Fibroblast of upper back skin (primary cell): ENCODE data around the gene JAG1.

Experiments
- DNase-seq: peaks from one replicate; pipeline ENCODE4 v3.0.0-alpha.2; 2013

JAG1 gene

DNA sequence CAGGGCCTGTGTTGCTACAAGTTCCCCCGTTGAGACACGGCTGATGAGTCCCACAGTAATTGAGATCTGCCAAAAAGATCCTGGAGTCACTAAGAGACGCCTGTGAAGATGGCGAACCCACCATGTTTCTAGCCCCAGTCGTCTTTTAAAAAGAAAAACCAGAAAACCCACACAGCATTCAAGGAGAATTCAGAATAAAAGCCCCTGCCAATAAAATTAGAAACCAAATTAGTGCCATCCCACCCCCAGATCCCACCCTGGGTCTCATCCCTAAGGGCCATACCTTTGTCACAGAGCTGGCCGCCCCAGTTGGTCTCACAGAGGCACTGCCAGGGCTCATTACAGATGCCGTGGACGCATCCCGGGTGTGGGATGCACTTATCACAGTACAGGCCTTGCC lies 21.6 kb downstream of the JAG1 start:
- DNase-seq: no peak

DNA sequence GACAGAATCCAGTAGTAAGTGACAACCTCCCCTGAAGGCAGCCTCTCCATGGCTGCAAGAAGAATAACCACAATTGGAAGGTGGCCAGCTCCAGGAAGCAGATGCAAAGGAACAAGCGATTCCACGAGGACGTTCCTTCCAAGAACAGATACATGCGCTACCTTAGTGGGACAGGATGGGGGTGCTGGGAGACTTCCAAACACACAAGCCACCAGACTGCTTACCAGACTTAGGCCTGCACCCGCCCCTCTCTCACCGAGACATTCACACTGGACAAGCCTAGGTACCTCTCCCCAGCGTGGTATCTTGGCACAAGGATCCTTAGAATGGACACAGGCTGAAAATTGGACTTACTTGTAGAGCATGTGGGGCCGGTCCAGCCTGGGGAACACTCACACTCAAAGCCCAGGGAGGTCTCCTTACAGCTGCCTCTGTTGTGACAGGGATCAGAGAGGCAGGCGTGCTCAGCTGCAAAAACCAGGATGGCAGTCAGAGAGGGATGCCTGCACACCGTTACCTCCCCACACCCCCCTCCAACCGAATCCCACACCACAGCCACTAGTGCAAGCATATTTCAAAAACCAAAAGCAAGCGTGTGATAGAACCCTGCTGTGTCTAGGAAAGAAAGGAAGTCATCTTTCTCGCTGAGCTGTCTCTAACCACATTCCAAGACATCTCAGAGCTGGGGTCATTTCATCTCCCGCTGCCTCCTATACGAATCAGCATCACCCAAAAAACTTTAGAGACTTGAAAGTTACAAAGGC lies 22.4 kb downstream of the JAG1 start:
- peak; percentile 91 for DNase-seq

DNA sequence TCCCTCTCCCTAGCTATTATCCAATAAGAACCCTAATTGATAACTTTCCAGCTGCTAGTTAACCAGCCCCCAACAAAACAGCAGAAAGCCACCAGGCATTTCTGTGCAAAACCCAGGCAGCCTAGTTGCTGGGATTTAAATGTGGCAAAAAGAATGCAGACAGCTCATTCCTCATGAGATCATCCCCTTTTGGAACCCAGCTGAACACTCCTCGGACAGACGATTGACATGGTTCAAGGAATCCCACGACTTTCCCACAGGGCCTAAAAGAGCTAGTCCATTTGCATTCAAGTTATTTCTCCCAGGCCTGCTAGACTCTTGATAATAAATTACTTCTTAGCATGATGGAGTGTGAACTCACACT lies 24.0 kb downstream of the JAG1 start:
- DNase-seq: peak; percentile 76

DNA sequence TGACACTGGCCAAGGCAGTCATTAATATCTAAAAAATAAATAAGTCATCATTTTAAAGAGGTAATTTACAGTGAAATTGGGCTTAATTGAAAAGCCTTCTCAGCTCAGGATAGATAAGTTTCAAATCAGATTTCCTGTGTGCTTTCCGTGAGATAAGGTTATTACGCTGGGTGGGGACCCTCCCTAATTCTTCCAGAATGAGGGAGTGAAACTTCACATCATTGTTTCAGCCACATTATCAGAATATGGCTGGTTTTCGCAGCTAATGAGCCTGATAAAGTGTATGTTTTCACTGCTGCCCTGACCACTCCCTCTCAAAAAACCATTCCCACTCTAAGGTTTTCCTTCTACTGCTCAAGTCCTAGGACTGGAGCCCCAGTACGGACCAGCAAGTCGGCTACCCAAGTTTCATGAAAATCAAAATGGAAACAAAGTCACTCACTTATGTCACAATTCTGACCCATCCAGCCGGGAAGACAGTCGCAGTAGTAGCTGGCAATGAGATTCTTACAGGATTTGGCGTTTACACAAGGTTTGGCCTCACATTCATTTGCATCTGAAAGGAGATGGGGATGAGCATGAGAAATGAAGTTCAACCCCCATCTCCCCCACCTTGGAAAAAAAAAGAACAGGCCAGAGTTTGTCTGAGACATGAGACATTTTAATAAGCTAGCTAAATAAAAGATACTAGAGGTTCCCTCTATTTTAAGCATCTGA lies 24.6 kb downstream of the JAG1 start:
- DNase-seq: no peak

DNA sequence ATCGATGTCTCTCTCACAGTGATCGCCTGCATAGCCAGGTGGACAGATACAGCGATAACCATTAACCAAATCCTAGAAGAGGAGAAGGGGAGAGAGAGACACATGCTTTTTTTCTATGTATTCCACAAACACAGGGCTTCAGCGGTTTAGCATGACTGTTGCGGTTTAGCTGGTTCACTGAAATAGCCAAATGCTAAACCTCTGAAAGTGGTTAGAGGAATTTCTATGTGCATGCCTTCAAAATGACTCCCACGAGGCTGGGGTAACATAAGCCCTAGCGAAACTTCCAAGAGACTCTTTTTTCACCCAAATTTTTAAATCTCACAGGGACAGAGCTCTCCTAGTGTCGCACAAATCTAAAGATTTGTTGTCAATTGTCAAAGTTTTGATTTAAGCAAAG lies 25.1 kb downstream of the JAG1 start:
- peak; percentile 96 for DNase-seq

DNA sequence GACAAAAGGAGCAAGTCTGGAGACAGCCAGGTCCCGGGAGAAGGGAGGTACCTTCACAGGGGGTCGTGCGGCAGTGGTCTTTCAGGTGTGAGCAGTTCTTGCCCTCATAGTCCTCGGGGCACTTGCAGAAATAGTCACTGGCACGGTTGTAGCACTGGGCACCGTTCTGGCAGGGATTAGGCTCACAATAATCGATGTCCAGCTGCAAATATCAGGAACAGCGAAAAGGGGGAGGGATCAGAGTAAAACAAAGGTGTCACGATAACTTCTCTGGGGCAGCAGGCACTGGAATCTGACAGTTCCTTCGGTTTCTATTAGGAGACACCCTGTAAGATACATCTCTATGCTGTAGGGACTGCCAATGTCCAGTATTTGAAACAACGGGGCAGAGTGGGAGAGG lies 25.9 kb downstream of the JAG1 start:
- no peak for DNase-seq

DNA sequence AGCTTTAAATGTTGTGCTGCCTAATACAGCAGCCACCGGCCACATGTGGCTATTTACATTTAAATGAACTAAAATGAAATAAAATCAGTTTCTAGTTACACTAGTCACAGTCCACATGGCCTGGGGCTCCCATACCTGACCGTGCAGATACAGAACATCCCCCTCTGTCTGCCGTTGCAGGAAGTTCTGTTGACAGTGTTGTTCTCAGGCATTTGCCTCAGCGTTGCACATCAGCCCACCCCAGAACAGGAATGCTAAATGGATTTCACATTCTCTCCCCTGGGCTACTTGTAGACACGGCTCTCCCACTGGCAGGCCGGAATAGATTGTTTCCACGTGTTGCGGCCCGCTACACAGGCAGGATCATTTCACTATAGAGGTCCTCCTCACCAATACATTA lies 26.3 kb downstream of the JAG1 start:
- DNase-seq: peak; percentile 74

DNA sequence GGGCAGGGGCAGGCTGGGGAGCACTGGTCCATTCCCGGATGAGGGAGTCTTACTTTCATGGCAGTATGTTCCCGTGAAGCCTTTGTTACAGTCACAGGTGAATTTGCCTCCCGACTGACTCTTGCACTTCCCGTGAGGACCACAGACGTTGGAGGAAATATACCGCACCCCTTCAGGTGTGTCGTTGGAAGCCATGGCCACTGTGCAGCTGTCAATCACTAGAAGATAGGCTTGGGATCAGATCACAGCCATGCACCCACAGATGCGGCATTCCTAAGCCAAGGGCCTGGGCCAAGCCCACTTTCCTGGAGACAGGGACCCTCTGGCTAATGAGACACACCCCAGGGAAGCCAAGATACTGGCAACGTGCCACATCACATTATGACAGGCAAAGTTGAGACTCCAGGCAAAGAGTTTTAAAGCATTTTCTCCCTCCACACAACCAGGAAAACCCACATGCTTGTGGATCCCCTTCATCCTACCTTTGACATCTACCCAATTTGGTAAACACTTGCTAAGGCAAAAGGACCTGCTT lies 26.8 kb downstream of the JAG1 start:
- no peak for DNase-seq

DNA sequence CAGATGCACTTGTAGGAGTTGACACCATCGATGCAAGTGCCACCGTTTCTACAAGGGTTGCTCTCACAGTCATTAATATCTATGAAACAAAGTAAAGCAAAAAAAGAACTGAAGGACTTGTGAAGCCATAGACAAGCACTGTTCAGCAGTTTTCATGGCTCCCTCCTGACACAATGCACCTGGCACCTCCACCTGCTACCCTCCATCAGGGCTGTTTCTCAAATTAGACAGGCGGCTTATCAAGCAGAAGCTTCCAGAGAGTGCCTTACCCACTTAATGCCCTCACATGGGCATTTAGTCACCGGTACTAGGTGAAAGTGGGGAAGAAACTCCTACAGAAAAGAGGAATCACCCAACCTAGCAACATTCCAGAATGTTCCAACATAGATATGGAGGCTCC lies 27.8 kb downstream of the JAG1 start:
- no peak for DNase-seq

DNA sequence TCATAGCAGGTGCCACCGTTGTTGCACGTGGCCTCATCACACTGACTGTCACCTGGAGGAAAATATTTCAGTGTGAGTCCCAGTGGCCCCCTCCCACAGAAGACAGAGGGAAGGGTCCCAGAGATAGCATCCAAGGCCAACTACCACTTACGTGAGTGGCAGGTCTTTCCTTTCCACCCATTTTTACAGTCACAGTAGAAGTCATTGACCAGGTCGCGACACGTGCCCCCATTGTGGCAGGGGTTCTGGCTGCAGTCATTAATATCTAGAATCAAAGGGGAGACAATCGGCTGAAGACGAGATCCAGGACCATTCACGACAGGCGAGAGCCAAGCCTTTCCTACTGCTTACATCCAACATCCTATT lies 28.6 kb downstream of the JAG1 start:
- no peak for DNase-seq

DNA sequence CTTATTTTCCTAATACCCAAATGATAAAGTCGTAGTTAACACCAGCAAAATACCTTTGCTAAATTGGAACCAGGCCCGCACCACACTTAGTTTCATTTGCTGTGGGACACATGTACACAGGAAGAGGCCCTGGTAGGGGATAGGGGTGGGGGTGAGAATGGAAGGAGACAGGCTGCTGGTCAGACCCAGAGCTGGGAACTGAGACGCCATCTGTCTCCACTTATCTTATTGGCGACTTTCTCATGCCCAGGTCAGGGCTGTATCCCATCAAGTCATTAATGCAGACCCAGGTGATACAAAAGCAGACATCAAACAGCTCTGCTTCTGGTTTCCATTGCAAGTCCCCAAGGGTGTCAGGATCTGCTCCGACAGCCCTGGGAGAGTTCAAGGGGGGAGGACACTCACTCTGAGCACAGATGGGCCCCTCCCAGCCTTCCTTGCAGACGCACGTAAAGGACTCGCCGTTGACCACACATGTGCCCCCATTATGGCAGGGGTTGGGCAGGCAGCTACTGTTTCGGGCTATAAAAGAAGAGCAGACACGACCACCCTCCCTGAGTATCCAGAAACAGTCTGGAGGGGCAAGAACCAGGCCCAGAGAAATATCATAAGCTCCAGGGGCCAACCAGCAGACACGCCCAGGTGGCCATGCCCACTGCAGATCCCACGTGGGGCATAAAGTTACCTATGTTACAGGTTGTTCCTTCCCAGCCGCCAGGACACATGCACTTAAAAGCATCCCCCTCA lies 29.2 kb downstream of the JAG1 start:
- DNase-seq: peak; percentile 42

DNA sequence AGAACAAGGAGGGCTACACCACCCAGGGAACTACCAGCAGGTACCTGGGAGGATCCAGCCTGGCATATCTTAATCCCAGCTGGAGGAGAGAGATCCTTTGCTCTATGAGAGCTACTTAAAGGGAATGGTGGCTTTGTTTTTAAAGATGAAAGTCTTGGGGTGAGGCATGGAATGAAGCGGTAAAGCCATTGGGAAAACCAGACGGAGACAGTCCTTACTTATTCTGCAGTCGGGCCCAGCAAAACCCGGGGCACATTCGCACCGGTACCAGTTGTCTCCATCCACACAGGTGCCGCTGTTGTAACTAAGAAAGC lies 30.3 kb downstream of the JAG1 start:
- no peak for DNase-seq

DNA sequence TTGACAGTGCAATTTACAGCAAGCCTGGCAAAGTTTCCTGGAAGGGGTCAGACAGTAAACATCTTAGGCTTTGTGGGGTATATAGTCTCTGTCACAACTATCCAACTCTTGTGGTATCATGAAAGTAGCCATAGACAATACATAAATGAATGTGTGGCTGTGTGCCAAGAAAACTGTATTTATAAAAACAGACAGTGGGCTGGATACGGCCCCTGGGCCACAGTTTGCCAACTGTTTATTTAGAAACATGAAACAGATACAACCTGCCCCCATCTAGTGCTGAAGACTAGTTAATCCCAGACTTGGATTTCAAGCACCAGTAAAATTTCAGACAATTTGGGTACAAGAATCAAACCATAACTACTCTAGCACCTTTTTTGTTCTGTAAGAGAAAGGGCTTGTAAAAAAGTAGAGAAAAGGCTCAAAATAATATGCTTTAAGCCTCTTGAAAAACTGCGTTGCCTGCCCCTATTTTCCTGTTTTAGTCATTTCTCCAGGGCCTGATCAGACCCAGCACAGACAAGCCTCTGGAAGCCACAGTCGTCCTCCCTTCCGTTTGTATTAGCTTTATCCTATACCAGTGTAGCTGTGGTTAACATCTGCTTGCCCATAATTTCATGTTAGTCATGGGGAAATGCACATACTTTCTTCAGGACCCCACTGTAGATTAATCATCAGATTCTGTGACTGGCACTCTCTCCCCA lies 30.8 kb downstream of the JAG1 start:
- DNase-seq: peak; percentile 64

DNA sequence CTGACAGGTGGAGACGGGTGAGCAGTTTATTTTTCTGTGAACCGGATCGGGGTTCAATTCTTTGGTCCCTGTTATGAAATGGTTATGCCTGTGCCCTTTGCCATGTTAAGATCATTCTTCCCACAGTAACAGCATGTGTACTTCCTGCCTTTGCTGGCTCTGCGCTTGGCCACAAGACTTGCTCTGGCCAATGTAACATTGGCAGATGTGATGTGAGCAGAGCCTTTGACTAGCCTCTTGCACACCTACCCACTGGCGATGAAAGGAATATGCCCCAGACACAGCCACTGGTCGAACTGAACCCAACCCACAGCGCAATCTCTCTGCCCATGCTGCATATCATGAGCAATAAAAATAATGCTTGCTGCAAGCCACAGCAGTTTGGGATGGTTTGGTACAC lies 31.9 kb downstream of the JAG1 start:
- no peak for DNase-seq

DNA sequence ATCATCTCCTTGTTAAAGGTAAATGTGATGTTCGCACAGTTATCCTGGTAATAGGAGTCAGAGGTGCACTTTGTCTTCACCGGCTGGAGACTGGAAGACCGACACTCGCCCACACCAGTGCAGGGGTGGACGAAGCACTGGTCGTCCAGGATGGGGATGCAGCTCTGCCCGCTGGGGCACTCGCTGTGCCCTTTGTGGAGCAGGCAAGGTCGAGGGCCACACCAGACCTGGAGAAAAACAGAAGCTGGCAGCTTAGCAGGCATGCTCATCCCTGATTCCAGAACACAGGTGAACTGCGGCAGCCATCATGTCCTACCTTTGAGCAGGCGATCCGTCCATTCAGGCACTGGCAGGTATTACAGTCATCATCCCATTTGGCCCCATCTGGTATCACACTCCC lies 32.3 kb downstream of the JAG1 start:
- DNase-seq: no peak

DNA sequence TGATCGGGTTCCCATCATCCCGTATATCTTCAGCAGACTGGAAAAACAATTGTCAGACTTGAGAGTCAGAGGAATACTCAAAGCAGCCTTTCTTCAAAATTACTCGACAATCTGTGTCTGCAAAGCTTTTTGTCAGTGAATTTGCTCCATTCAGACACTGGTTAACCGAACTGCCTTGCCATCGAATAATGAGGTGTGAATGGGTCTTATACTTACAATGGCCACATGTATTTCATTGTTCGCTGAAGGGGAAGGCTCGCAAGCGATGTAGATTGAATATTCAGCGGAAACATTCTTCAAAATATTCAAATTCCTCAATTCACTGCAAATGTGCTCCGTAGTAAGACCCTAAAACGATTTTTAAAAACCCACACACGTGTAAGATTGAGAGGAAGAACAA lies 32.9 kb downstream of the JAG1 start:
- no peak for DNase-seq

DNA sequence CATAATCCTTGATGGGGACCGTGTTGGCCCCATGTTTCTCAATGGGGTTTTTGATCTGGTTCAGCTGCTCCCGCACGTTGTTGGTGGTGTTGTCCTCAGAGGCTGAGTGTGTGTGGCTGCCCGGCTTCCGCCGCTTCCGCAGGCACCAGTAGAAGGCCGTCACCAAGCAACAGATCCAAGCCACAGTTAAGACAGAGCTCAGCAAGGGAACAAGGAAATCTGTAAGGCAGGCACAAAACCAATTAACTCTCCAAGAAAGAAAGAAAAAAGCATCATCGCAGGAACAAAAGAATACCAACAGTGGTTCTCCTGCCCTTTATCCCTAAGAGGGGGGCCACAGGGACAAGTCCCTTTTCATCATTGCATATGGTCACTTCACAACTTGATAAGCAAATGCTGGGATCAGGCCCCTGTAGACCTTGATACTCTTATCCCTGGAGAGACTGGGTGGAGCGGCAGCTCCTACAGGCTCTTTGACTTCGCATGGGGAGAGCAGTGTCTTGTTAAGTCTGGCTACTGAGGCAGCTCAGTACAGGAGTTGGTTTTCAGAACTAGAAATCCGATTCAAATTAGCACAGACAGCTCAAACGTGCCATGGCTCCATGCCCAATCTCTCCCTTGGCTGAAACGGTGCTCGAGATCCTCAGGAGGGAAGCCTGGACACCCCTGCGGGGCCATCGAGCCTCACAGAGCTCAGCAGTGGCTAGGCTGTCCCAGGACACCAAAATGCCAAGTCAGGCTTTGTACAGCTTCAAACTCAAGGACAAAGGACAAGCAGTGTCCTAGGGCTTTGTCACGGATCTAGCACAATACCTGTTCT lies 33.9 kb downstream of the JAG1 start:
- no peak for DNase-seq

DNA sequence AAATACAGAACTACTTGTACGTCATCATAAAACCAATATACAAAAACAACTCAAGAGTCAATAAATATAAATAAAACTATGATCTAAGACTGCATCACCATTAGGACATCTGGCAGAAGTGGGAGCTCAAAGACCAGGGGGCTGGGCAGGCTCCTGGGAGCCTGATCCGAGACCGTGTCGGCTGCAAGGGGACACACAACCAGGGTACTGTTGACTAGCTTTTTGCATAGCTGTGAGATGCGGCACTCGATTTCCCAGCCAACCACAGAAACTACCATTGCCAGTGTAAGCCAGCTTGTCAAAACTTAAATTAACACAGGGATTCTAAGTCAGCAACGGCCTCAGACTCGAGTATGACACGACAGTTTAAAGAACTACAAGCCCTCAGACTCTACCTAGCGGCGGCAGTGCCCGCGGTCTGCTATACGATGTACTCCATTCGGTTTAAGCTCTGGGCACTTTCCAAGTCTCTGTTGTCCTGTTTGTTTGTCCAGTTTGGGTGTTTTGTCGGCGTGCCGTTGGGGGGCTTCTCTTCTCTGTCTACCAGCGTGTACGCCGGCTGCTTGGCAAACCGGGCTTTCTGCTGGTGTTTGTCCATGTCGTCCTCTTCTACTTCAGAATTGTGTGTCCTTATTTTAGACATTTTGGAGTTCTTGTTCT lies 34.6 kb downstream of the JAG1 start:
- DNase-seq: no peak

DNA sequence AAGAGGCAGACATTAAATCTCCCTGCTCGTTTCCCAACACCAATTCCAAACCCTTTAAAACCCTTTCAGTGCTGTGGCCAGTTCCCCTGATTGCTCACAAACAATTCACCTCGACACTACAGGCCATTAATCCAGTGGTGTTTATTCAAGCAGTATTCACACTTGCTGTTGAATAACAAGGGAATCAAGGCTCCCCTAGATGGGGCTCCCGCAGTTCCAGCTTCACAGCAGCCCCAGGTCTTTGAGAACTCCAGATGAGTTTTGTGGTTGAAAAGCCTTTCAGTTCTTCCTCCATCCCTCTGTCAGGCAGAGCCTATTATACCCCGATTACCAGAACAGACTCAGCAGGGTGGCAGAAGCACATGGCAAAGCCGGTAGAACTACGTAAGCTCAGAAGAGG lies 36.2 kb downstream of the JAG1 start:
- DNase-seq: no peak

DNA sequence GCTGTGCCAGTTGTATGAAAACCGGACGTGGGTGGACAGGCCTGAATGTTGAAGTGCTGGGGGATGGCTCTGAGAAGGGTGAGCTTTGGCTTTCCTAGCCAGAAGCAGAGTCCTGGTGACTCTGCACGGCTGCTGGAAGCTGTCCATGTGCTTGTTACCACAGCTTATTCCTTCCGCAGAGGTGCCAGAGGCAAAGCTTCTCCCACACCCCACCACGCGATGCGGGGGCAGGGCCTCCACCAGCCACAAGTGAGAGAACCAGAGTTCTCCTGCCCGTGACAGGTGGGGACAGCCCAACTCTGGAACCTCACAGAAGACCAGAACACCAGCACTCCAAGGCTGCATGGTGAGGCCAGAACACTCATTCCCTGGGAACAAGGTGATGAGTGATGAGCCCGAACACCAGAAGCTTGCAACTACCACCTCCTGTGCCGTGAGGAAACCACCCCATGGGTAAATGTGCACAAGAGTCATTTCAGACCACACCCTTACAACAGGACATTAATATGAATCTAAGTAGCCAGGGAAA lies 36.7 kb downstream of the JAG1 start:
- DNase-seq: no peak

DNA sequence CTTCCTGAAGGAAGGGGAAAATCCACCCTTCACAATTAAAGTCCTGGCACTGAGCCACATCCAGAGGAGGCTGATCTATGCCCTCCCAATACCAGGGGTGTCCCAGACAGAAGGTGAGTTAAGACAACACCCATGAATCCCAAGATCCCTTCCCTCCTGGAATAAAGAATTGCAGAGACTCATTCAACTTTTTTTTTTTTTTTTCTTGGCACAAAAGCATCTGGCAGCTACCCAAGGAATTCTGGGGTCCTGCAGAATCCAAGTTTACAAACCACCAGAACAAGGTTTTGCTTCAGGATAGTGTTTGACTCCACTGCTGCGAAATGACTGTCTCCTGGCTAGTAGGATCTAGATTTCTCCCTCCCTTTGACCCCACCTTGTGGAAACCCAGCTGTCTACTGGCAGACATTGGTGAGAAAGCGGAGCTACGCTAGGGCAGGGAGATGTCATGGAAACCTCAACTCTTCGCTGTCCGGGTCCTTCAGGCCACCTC lies 37.4 kb downstream of the JAG1 start:
- DNase-seq: peak; percentile 75
